Measurements from ENCODE around the gene TUBG1.

DNA sequence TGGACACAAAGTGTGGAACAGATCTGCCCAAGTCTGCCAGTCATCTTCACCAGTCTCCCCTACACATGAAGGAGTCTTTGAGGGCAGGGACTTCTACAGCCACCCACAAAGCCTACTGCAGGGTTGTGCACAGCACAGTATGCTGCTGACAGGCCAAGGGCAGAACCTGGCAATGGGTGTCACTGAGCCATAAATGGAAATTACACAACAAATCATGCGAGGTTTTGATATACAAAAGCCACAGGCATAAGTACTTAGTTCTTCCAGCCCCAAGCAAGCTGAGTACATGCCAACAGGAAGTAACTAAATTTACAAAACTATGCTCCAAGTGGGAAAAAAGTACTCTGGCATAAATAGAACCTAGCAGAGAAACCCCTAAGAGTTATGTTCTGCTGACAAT, 24.1 kb upstream of the TUBG1 start:
- no peak for TF ChIP-seq POLR2AphosphoS5 (IDR thresholded peaks at IDR 0.05; ENCODE audit: borderline replicate concordance, low read depth, low read length)
- no peak for TF ChIP-seq EZH2 (IDR thresholded peaks at IDR 0.05)
- no peak for TF ChIP-seq FOXP2 (optimal IDR thresholded peaks at IDR 0.05; ENCODE audit: control extremely low read depth, extremely low read length, insufficient read depth)
